H9 (cell line): ENCODE measurements around the gene PACS1. TPM values are rescaled to one million over a fixed set of nuclear protein-coding genes. Genes with fewer than 3 reads are reported as not detected.

Experiments
- DNase-seq: peaks from one replicate; pipeline ENCODE4 v3.0.0-alpha.2; 2017
- H2AFZ ChIP-seq: one replicate; pipeline ENCODE4 v1.6.1; 2013; ENCODE audit warnings: mild to moderate bottlenecking, low read length, control low read depth, moderate library complexity
- H2AK5ac ChIP-seq: 2 replicates; pipeline ENCODE4 v1.6.1; 2013; ENCODE audit warnings: low read length, control low read depth, mixed read lengths; ENCODE audit not compliant: insufficient read length
- H2BK120ac ChIP-seq: one replicate; pipeline ENCODE4 v1.6.1; 2013; ENCODE audit warnings: low read depth, mild to moderate bottlenecking, low read length, control low read depth, inconsistent platforms; ENCODE audit not compliant: poor library complexity, severe bottlenecking
- H2BK12ac ChIP-seq: 2 replicates; pipeline ENCODE4 v1.6.1; 2013; ENCODE audit warnings: low read length, control low read depth, mixed read lengths, low read depth; ENCODE audit not compliant: insufficient read length
- H2BK15ac ChIP-seq: 2 replicates; pipeline ENCODE4 v1.6.1; 2013; ENCODE audit warnings: low read depth, low read length, control low read depth
- H2BK20ac ChIP-seq: one replicate; pipeline ENCODE4 v1.6.1; 2013; ENCODE audit warnings: low read depth, mild to moderate bottlenecking, low read length, control low read depth, inconsistent platforms; ENCODE audit not compliant: poor library complexity, severe bottlenecking
- H2BK5ac ChIP-seq: 2 replicates; pipeline ENCODE4 v1.6.1; 2013; ENCODE audit warnings: low read length, control low read depth, mixed read lengths; ENCODE audit not compliant: insufficient read length
- H3K14ac ChIP-seq: 2 replicates; pipeline ENCODE4 v1.6.1; 2013; ENCODE audit warnings: low read length, control low read depth; ENCODE audit not compliant: insufficient read depth
- H3K18ac ChIP-seq: 2 replicates; pipeline ENCODE4 v1.6.1; 2013; ENCODE audit warnings: low read depth, mild to moderate bottlenecking, mixed read lengths, low read length, control low read depth; ENCODE audit not compliant: insufficient read length
- H3K23ac ChIP-seq: 2 replicates; pipeline ENCODE4 v1.6.1; 2013; ENCODE audit warnings: low read length, control low read depth, mixed read lengths, low read depth; ENCODE audit not compliant: insufficient read length
- H3K23me2 ChIP-seq: 2 replicates; pipeline ENCODE4 v1.6.1; 2013; ENCODE audit warnings: low read depth, mild to moderate bottlenecking, mixed read lengths, low read length, control low read depth; ENCODE audit not compliant: insufficient read length, poor library complexity, severe bottlenecking
- H3K27ac ChIP-seq: 2 replicates; pipeline ENCODE4 v1.5.1; 2013; ENCODE audit warnings: low read length, control low read depth, mixed read lengths, low read depth; ENCODE audit not compliant: insufficient read length
- H3K27me3 ChIP-seq: 2 replicates; pipeline ENCODE4 v1.6.1; 2013; ENCODE audit warnings: low read length, control low read depth, inconsistent platforms; ENCODE audit not compliant: insufficient read depth
- H3K4ac ChIP-seq: 2 replicates; pipeline ENCODE4 v1.6.1; 2013; ENCODE audit warnings: low read depth, mild to moderate bottlenecking, control low read depth, inconsistent platforms, low read length, moderate library complexity
- H3K4me1 ChIP-seq: 2 replicates; pipeline ENCODE4 v1.6.1; 2013; ENCODE audit warnings: low read length, control low read depth, inconsistent platforms; ENCODE audit not compliant: insufficient read depth
- H3K4me2 ChIP-seq: 2 replicates; pipeline ENCODE4 v1.6.1; 2013; ENCODE audit warnings: low read length, control low read depth, mixed read lengths; ENCODE audit not compliant: insufficient read length, insufficient read depth
- H3K56ac ChIP-seq: 2 replicates; pipeline ENCODE4 v1.6.1; 2013; ENCODE audit warnings: low read depth, mild to moderate bottlenecking, mixed read lengths, low read length, control low read depth; ENCODE audit not compliant: insufficient read length
- H3K79me1 ChIP-seq: 2 replicates; pipeline ENCODE4 v1.6.1; 2013; ENCODE audit warnings: low read depth, mild to moderate bottlenecking, moderate library complexity, low read length, control low read depth, inconsistent platforms; ENCODE audit not compliant: insufficient read depth, poor library complexity, severe bottlenecking
- H3K79me2 ChIP-seq: 2 replicates; pipeline ENCODE4 v1.6.1; 2013; ENCODE audit warnings: low read length, control low read depth, inconsistent platforms; ENCODE audit not compliant: insufficient read depth
- H3K9ac ChIP-seq: 2 replicates; pipeline ENCODE4 v1.6.1; 2013; ENCODE audit warnings: low read length, control low read depth, mixed read lengths; ENCODE audit not compliant: insufficient read length; ENCODE audit errors: extremely low read depth
- H3K9me3 ChIP-seq: one replicate; pipeline ENCODE4 v1.6.1; 2013; ENCODE audit warnings: low read depth, low read length, inconsistent platforms; ENCODE audit not compliant: control insufficient read depth
- H3T11ph ChIP-seq: one replicate; pipeline ENCODE4 v1.6.1; 2013; ENCODE audit warnings: mild to moderate bottlenecking, low read length, control low read depth, inconsistent platforms
- H4K20me1 ChIP-seq: one replicate; pipeline ENCODE4 v1.6.1; 2013; ENCODE audit not compliant: control insufficient read depth, insufficient read length, insufficient read depth
- H4K5ac ChIP-seq: 2 replicates; pipeline ENCODE4 v1.6.1; 2013; ENCODE audit warnings: low read depth, mild to moderate bottlenecking, mixed read lengths, low read length, control low read depth; ENCODE audit not compliant: insufficient read length
- H4K8ac ChIP-seq: replicated peaks from 2 replicates; pipeline ENCODE4 v1.6.1; 2013; ENCODE audit warnings: low read length, control low read depth, mixed read lengths, low read depth; ENCODE audit not compliant: insufficient read length
- H4K91ac ChIP-seq: 2 replicates; pipeline ENCODE4 v1.6.1; 2013; ENCODE audit warnings: low read depth, mild to moderate bottlenecking, moderate library complexity, mixed read lengths, low read length, control low read depth; ENCODE audit not compliant: insufficient read length
- H3K27ac Mint-ChIP-seq, 3 experiments: 2 replicates in 2 of 3; 3 replicates in 1 of 3; pipeline ENCODE4 v1.8.0; 2020 to 2021; ENCODE audit warnings: mixed read lengths in 3 of 3, mild to moderate bottlenecking in 1 of 3, moderate library complexity in 1 of 3
- H3K27me3 Mint-ChIP-seq: 2 replicates; pipeline ENCODE4 v1.8.0; 2021; ENCODE audit warnings: low read depth, mild to moderate bottlenecking, moderate library complexity, mixed read lengths
- H3K36me3 Mint-ChIP-seq, 3 experiments: 2 replicates in 2 of 3; 3 replicates in 1 of 3; pipeline ENCODE4 v1.8.0; 2020 to 2021; ENCODE audit warnings: low read depth in 3 of 3, mixed read lengths in 3 of 3; ENCODE audit not compliant: insufficient read depth in 1 of 3
- H3K4me1 Mint-ChIP-seq, 2 experiments: 2 replicates each; pipeline ENCODE4 v1.8.0; 2020; ENCODE audit warnings: mixed read lengths in 2 of 2
- H3K4me3 Mint-ChIP-seq, 2 experiments: 2 replicates in 1 of 2; 3 replicates in 1 of 2; pipeline ENCODE4 v1.8.0; 2020 to 2021; ENCODE audit warnings: mild to moderate bottlenecking in 2 of 2, mixed read lengths in 2 of 2, moderate library complexity in 1 of 2
- H3K9me3 Mint-ChIP-seq, 2 experiments: 2 replicates in 1 of 2; 3 replicates in 1 of 2; pipeline ENCODE4 v1.8.0; 2020; ENCODE audit warnings: mild to moderate bottlenecking in 2 of 2, mixed read lengths in 2 of 2, moderate library complexity in 1 of 2
- CTCF ChIP-seq: fragments of 200-600 bp; sonication (generic); conservative IDR thresholded peaks from 3 replicates; pipeline ENCODE4 v1.8.0; 2021; ENCODE audit warnings: antibody characterized with exemption, mild to moderate bottlenecking
- WGBS: extraction: QIAGEN DNeasy Blood & Tissue Kit; methylation state at CpG from one replicate; pipeline ENCODE4 v1.1.7; 2013; ENCODE audit warnings: missing lambda C conversion rate, low lambda C conversion rate, mixed read lengths; ENCODE audit not compliant: insufficient read length; ENCODE audit errors: extremely low coverage; 5-methylcytosine and 5-hydroxymethylcytosine counted together
- total RNA-seq: library from RNA; stranded (reverse); gene quantifications from 2 replicates; pipeline ENCODE4 v1.2.1, GENCODE V29; 2021

The PACS1 gene
- total RNA-seq, 1 experiment from 2014 or later: 35.5 TPM

- Histone ChIP-seq H4K91ac (no peak overlapping the region), H3K27ac (no peak overlapping the region), H3K23ac (no peak overlapping the region), H3K56ac (no peak overlapping the region), H3K9me3 (no peaks in the 10 kb centered on the region), H2BK12ac (no peak overlapping the region), H3K14ac (no peak overlapping the region), H3K23me2 (peaks cover 10% of the 10 kb centered on the region), H2AFZ (no peak overlapping the region), H3K4ac (no peak overlapping the region), H2BK15ac (no peak overlapping the region), H2BK5ac (no peak overlapping the region), H4K8ac (no peak overlapping the region), H3T11ph (no peak overlapping the region), H3K18ac (no peak overlapping the region), H3K79me2 (peaks cover 5% of the 10 kb centered on the region; the same call in 1 of the 2 replicates), H2AK5ac (no peak overlapping the region), H2BK20ac (no peak overlapping the region), H4K20me1 (no peaks in the 10 kb centered on the region), H3K27me3 (no peaks in the 10 kb centered on the region), H3K4me1 (no peaks in the 10 kb centered on the region), H3K79me1 (no peaks in the 10 kb centered on the region), H2BK120ac (no peak overlapping the region), H3K9ac (no peak overlapping the region), H4K5ac (no peak overlapping the region), H3K4me2 (no peak overlapping the region)
- Mint-ChIP-seq H3K36me3 (peaks cover 7 to 47% (median 38%) of the 10 kb centered on the region in 3 experiments; a peak in 6 of 7 replicates), H3K27me3 (no peaks in the 10 kb centered on the region; the same call in none of the 2 replicates), H3K27ac (no peak overlapping the region; a peak in 1 of 7 replicates), H3K9me3 (no peaks in the 10 kb centered on the region), H3K4me1 (peaks cover 16 to 17% of the 10 kb centered on the region in 2 experiments), H3K4me3 (no peak overlapping the region)
- no CpG with 5 or more reads among the region's 7 CpGs for WGBS
- DNase-seq: no peak
- TF ChIP-seq CTCF: no peak
Measured at GRCh38 chr11:66271816-66272215, 201.7 kb downstream of the PACS1 start.
